Measurements from ENCODE around the gene ALDH3B2. TPM values are rescaled to one million over a fixed set of nuclear protein-coding genes. Genes with fewer than 3 reads are reported as not detected.

ALDH3B2 gene
- total RNA-seq, 1 donor: not detected

GRCh38 chr11:67654225-67654624 is 20.2 kb downstream of the ALDH3B2 start:
- DNase-seq (ENCODE audit: low read depth): no peak
- H3K4me3 ChIP-seq (ENCODE audit: low read depth, low read length): no peak overlapping the region
- TF ChIP-seq CTCF (IDR thresholded peaks at IDR 0.05; ENCODE audit: insufficient read depth, low read depth, low read length): no peak

GRCh38 chr11:67652965-67653845 is 21.2 kb downstream of the ALDH3B2 start:
- H3K4me3 ChIP-seq (ENCODE audit: low read depth, low read length): no peak overlapping the region
- no peak for TF ChIP-seq CTCF (IDR thresholded peaks at IDR 0.05; ENCODE audit: insufficient read depth, low read depth, low read length)
- no peak for DNase-seq (ENCODE audit: low read depth)

GRCh38 chr11:67651976-67652781 is 22.2 kb downstream of the ALDH3B2 start:
- H3K4me3 ChIP-seq (ENCODE audit: low read depth, low read length): no peak overlapping the region
- no peak for TF ChIP-seq CTCF (IDR thresholded peaks at IDR 0.05; ENCODE audit: insufficient read depth, low read depth, low read length)
- no peak for DNase-seq (ENCODE audit: low read depth)

- no peak for DNase-seq (ENCODE audit: low read depth)
- no peak for TF ChIP-seq CTCF (IDR thresholded peaks at IDR 0.05; ENCODE audit: insufficient read depth, low read depth, low read length)
- H3K4me3 ChIP-seq (ENCODE audit: low read depth, low read length): peak overlapping the region; percentile 57
These were observed 24.6 kb downstream of the ALDH3B2 start for GRCh38 chr11:67649634-67650510.

GRCh38 chr11:67648796-67649613 is 25.4 kb downstream of the ALDH3B2 start:
- TF ChIP-seq CTCF (IDR thresholded peaks at IDR 0.05; ENCODE audit: insufficient read depth, low read depth, low read length): no peak
- DNase-seq (ENCODE audit: low read depth): no peak
- H3K4me3 ChIP-seq (ENCODE audit: low read depth, low read length): no peak overlapping the region
